Fibroblast of skin of left quadriceps (primary cell): ENCODE results near the gene ATRN.
A peak's percentile ranks its signal among the peaks of the same experiment; 100 is the strongest.
"Not testable (repeated sequence)": the region's sequence is repeated elsewhere in the genome, so short reads cannot be mapped to it uniquely, and the experiment has no call there.

ENCODE experiments used
- DNase-seq, 2 experiments: peaks; one replicate each; pipeline ENCODE4 v3.0.0-alpha.2; 2013; ENCODE audit warnings: low read depth in 2 of 2

The ATRN gene

DNA sequence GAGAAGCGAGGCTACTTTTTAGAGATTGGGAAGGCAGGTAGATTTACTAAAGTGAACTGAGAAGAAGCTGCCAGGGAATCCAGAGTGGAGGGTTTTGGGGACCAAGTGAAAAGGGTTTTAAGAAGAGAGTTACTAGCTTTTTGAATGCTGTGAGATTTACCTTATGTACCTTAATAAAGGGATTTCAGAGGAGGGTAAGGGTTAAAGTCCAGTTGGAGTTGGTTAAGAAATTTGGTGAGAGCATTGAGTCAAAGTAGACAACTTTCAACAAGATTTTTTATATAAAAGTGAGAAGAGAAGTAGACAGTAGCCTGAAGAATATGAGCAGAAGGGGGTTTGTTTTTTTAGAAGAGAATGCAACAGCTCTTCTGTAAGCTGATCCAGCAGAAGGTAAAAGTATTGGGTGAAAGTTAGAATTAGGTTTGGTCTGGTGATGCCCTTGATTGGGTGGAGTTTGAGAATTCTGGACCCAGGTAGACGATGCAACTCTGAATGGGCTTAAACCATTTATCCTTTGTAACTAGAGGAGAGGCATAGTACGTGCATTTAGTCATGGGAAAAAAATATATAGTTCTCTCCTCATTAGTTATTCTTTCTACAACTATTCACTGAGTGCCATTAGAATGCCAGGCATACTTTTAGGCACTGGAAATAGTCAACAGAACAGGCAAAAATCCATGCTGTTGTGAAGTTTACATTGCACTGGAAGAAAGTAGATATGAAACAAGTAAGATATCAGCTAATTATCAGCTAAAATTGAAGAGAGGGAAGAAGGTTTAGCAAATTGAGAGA, 44.8 kb downstream of the ATRN start:
- DNase-seq = peak in 1 of 2 experiments; percentile 1

GRCh38 chr20:3521852-3522740, 51.3 kb downstream of the ATRN start:
- DNase-seq = no peak

GRCh38 chr20:3524696-3525095, 53.9 kb downstream of the ATRN start:
- DNase-seq = not testable (repeated sequence)

DNA sequence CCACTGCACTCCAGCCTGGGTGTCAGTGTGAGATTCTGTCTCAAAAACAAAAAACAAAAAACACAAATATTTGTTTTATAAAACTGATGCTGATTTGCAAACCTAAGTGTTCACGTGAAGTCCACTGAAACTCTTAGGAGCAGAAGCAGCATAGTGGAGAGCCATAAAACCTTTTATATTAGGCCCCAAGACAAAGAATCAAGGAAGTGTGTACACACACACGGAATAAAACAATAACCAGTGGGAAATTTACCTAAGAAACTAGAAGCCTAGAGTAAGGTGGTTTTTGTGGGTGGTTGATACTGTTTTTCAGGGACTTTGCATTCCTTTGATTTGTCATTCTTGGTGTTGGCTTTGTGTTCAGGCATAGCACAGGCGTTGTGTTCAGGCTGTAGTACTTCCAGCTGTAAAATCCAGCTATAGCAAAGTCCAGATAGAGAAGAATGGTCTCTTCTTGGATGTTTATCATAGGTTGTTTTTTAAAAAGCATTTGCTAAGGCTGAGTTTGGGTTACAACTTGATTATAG, 61.3 kb downstream of the ATRN start:
- no peak for DNase-seq

DNA sequence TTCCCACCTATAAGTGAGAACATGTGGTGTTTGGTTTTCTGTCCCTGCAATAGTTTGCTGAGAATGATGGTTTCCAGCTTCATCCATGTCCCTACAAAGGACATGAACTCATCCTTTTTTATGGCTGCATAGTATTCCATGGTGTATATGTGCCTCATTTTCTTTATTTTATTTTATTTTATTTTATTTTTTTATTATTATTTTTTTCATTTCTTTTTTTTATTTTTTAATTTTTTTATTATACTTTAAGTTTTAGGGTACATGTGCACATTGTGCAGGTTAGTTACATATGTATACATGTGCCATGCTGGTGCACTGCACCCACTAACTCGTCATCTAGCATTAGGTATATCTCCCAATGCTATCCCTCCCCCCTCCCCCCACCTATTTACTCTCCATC, 66.9 kb downstream of the ATRN start:
- not testable (repeated sequence) for DNase-seq

GRCh38 chr20:3539311-3540107, 68.7 kb downstream of the ATRN start:
- DNase-seq = no peak

DNA sequence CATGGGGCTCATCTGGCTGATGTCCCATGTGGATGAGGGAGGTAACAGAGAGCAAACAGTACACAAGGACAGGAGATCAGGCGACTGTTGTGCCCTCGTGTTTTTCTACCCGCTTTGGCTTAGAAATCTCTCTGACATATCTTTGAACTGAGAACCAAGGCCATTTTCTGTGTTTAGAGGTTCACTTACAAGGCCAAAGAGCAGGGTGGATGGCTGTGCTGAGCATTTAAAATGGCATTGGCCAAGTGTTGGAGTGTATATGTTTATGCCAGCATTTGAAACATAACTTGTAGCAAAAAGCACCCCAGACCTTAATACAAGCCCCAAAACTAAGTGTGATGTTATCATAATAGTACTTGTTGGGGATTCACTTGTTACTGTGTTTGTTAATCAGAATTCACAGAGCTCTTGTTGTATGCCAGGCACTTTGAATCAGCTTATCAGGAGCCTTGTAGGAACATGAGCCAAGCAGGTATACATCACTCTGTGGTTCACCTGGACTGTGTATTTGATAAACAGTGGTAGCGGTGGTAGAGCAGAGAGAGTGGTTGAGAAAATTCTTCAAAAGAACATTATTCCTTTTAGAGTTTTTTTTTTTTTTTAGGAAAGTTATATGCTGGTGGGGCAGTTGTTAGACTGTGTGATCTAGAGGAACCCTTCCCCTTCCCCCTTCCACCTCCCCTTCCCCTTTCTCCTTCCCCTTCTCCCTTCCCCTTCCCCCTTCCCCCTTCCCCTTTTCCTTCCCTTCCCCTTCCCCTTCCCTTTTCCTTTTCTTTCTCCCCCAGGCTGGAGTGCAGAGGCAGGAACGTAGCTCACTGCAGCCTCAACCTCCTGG, 71.3 kb downstream of the ATRN start:
- no peak for DNase-seq

GRCh38 chr20:3543901-3544507, 73.2 kb downstream of the ATRN start:
- DNase-seq = no peak

GRCh38 chr20:3545401-3545925, 74.6 kb downstream of the ATRN start:
- DNase-seq = no peak

DNA sequence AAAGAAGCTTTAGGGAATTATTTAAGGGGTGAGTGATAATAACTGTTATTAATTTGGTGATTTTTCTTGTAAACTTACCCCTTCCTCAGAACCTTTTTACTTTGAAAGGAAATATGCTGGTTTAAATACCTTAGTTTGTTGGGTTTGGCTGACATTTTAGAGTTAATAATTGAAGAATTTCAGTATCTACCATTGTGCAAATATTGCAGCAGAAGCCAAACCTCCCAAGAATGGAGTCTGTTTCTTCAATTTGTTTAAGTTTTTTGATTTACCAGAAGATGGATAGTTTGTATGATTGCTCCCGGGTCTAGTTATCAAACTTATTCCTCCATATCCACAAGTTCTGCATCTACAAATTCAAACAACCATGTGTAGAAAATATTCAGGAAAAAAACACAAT, 77.1 kb downstream of the ATRN start:
- no peak for DNase-seq

- DNase-seq = no peak
Observed at GRCh38 chr20:3550837-3551236, 80.0 kb downstream of the ATRN start.

- no peak for DNase-seq
Observed at GRCh38 chr20:3551681-3552434, 81.0 kb downstream of the ATRN start.

DNA sequence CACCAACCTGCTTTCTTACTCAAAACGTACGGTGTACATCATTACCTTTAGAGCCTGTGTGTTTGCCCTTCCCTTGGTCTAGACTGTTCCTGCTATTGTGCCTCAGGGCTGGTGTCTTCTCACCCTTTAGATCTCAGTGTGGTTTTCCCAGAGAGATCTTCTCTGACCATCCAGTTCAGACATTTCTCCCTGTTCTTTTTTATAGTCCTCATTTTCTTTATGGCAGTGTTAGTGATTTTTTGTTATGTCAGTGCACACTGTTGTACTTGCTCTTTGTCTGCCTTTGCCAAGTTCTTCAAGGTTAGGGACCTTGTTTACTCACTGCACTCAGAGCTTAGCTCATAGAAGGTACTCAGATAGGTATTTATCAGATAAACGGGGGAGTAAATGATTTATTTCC, 82.8 kb downstream of the ATRN start:
- no peak for DNase-seq

- no peak for DNase-seq
Observed at GRCh38 chr20:3557237-3557785, 86.5 kb downstream of the ATRN start.

- DNase-seq = no peak
Observed at GRCh38 chr20:3559231-3559630, 88.4 kb downstream of the ATRN start.

DNA sequence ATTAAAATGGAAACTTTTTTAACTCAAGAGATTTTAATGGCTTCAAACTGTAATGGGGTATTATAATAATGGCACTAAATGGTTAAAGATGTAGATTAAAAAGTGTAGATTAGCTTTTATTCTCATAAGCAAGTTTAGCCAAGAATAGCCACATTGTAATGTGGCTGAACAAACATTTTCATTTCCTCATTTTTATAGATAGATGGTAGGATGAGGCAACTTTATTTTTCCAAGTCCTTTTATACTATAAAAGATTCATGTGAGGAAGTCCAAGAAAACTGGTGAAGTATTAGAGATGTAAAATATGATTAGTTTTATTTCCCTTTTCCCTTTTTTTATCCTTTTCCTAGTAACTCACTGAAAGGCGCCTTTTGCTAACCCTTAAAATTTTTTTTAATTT, 88.8 kb downstream of the ATRN start:
- no peak for DNase-seq

- DNase-seq = no peak
Observed at GRCh38 chr20:3560162-3560561, 89.3 kb downstream of the ATRN start.

- no peak for DNase-seq
Observed at GRCh38 chr20:3560578-3560977, 89.8 kb downstream of the ATRN start.

DNA sequence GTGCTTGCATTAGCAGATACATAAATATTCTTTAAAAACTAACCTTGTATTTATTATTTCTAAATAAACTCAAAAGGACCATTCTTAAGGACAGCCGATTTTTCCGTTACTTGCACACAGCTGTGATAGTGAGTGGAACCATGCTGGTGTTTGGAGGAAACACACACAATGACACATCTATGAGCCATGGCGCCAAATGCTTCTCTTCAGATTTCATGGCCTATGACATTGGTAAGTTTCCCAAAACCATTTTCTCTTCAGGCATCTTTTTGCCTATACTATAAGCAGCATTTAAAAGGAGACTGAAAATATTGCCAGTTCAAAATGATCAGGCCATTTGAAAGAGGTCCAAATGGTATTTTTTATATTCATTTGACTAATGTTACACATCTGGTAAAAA, 92.3 kb downstream of the ATRN start:
- DNase-seq = no peak
